Amniotic epithelial cell (primary cell): Measurements from ENCODE around the gene TMEM258.

Experiments used
- DNase-seq: peaks from one replicate; pipeline ENCODE4 v3.0.0-alpha.2; 2010; ENCODE audit warnings: low read depth

The TMEM258 gene

GRCh38 chr11:61792310-61793082 lies at the start of gene TMEM258, which contains the start of gene FEN1:
Gene TMEM258 (minus strand): TSS chr11:61792599. CDS start chr11:61792558, 41 bp downstream.
Gene FEN1 (plus strand): TSS chr11:61792911. CDS start chr11:61795362, 2,451 bp downstream.
- DNase-seq, result peak; percentile 95

GRCh38 chr11:61841636-61842527 lies 49.5 kb upstream of the TMEM258 start:
- no peak for DNase-seq

GRCh38 chr11:61840371-61840770 lies 48.0 kb upstream of the TMEM258 start:
- no peak for DNase-seq

- no peak for DNase-seq
Measured at GRCh38 chr11:61839742-61840141, 47.3 kb upstream of the TMEM258 start.

- DNase-seq, result no peak
Measured at GRCh38 chr11:61838921-61839320, 46.5 kb upstream of the TMEM258 start.

- DNase-seq, result no peak
Measured at GRCh38 chr11:61838501-61838900, 46.1 kb upstream of the TMEM258 start.

GRCh38 chr11:61837411-61838005 lies 45.1 kb upstream of the TMEM258 start:
- no peak for DNase-seq

- no peak for DNase-seq
Measured at GRCh38 chr11:61836193-61836592, 43.8 kb upstream of the TMEM258 start.

- DNase-seq, result peak; percentile 74
Measured at GRCh38 chr11:61834278-61835048, 42.1 kb upstream of the TMEM258 start.

GRCh38 chr11:61833926-61834277 lies 41.5 kb upstream of the TMEM258 start:
- no peak for DNase-seq

GRCh38 chr11:61833471-61833870 lies 41.1 kb upstream of the TMEM258 start:
- DNase-seq, result no peak

- DNase-seq, result no peak
Measured at GRCh38 chr11:61832754-61833153, 40.4 kb upstream of the TMEM258 start.

- no peak for DNase-seq
Measured at GRCh38 chr11:61832207-61832606, 39.8 kb upstream of the TMEM258 start.

- peak; percentile 64 for DNase-seq
Measured at GRCh38 chr11:61830237-61831105, 38.1 kb upstream of the TMEM258 start.

GRCh38 chr11:61829806-61830205 lies 37.4 kb upstream of the TMEM258 start:
- DNase-seq, result no peak

GRCh38 chr11:61828629-61829407 lies 36.4 kb upstream of the TMEM258 start:
- peak; percentile 52 for DNase-seq

GRCh38 chr11:61828379-61828628 lies 35.9 kb upstream of the TMEM258 start:
- DNase-seq, result no peak

GRCh38 chr11:61827571-61828378 lies 35.4 kb upstream of the TMEM258 start, which contains the start of gene FADS2:
Gene FADS2 (plus strand): TSS chr11:61828300. CDS start chr11:61828391, 91 bp downstream.
- DNase-seq, result peak; percentile 94

- peak; percentile 39 for DNase-seq
Measured at GRCh38 chr11:61826930-61827570, 34.7 kb upstream of the TMEM258 start.
